HEK293 (cell line): ENCODE data around the gene PET117.

Experiments
- FEZF1 ChIP-seq: fragments of 450-650 bp; formaldehyde crosslinking; IDR thresholded peaks from 2 replicates; pipeline ENCODE4 v1.5.1; 2016; ENCODE audit warnings: missing biosample characterization, missing genetic modification characterization
- ZBTB20 ChIP-seq: fragments of 450-650 bp; formaldehyde crosslinking; IDR thresholded peaks from 2 replicates; pipeline ENCODE4 v1.5.1; 2016; ENCODE audit warnings: missing biosample characterization, missing genetic modification characterization
- ZFP69B ChIP-seq: fragments of 450-650 bp; formaldehyde crosslinking; IDR thresholded peaks from 2 replicates; pipeline ENCODE4 v1.5.1; 2016; ENCODE audit warnings: missing biosample characterization, missing genetic modification characterization
- ZIC2 ChIP-seq: fragments of 450-650 bp; formaldehyde crosslinking; IDR thresholded peaks from 2 replicates; pipeline ENCODE4 v1.5.1; 2016; ENCODE audit warnings: missing biosample characterization, missing genetic modification characterization
- ZNF221 ChIP-seq: fragments of 450-650 bp; formaldehyde crosslinking; IDR thresholded peaks from 2 replicates; pipeline ENCODE4 v1.5.1; 2017; ENCODE audit warnings: missing biosample characterization, missing genetic modification characterization, borderline replicate concordance
- ZNF274 ChIP-seq, 2 experiments: fragments of 200-500 bp in 1 of 2; fragments of 450-650 bp in 1 of 2; sonication (Bioruptor generic) in 1 of 2; formaldehyde crosslinking in 1 of 2; IDR thresholded peaks; 2 replicates each; pipeline versions ENCODE4 v1.5.1 to v1.6.1; 2014 to 2016; ENCODE audit warnings: borderline replicate concordance in 1 of 2, inconsistent platforms in 1 of 2, low read length in 1 of 2, missing biosample characterization in 1 of 2, missing genetic modification characterization in 1 of 2
- ZNF302 ChIP-seq: fragments of 450-650 bp; formaldehyde crosslinking; IDR thresholded peaks from 2 replicates; pipeline ENCODE4 v1.5.1; 2016; ENCODE audit warnings: missing biosample characterization, missing genetic modification characterization, low read depth
- ZNF350 ChIP-seq: fragments of 450-650 bp; formaldehyde crosslinking; IDR thresholded peaks from 2 replicates; pipeline ENCODE4 v1.5.0; 2017; ENCODE audit warnings: missing biosample characterization, mild to moderate bottlenecking, missing genetic modification characterization
- ZNF394 ChIP-seq: fragments of 450-650 bp; formaldehyde crosslinking; IDR thresholded peaks from 2 replicates; pipeline ENCODE4 v1.5.1; 2016; ENCODE audit warnings: missing biosample characterization, missing genetic modification characterization, mild to moderate bottlenecking, moderate library complexity, borderline replicate concordance
- ZNF510 ChIP-seq: fragments of 450-650 bp; formaldehyde crosslinking; IDR thresholded peaks from 2 replicates; pipeline ENCODE4 v1.5.1; 2018; ENCODE audit warnings: mild to moderate bottlenecking, missing genetic modification characterization, missing biosample characterization; ENCODE audit not compliant: insufficient replicate concordance
- ZNF600 ChIP-seq: fragments of 450-650 bp; formaldehyde crosslinking; IDR thresholded peaks from 2 replicates; pipeline ENCODE4 v1.5.1; 2016; ENCODE audit warnings: missing biosample characterization, missing genetic modification characterization
- ZNF670 ChIP-seq: fragments of 450-650 bp; formaldehyde crosslinking; IDR thresholded peaks from 2 replicates; pipeline ENCODE4 v1.5.1; 2016; ENCODE audit warnings: missing biosample characterization, missing genetic modification characterization, low read depth
- TF ChIP-seq, protein P1 (sequence below): fragments of 450-650 bp; formaldehyde crosslinking; IDR thresholded peaks from 2 replicates; pipeline ENCODE4 v1.5.1; 2016; ENCODE audit warnings: missing biosample characterization, missing genetic modification characterization
- TF ChIP-seq, protein P2 (sequence below): fragments of 450-650 bp; formaldehyde crosslinking; IDR thresholded peaks from 2 replicates; pipeline ENCODE4 v1.5.1; 2016; ENCODE audit warnings: missing biosample characterization, missing genetic modification characterization
- TF ChIP-seq, protein P3 (sequence below): fragments of 450-650 bp; formaldehyde crosslinking; IDR thresholded peaks from 2 replicates; pipeline ENCODE4 v1.5.1; 2016; ENCODE audit warnings: missing biosample characterization, missing genetic modification characterization
- TF ChIP-seq, protein P4 (sequence below): fragments of 450-650 bp; formaldehyde crosslinking; IDR thresholded peaks from 2 replicates; pipeline ENCODE4 v1.5.0; 2017; ENCODE audit warnings: missing biosample characterization, missing genetic modification characterization, borderline replicate concordance
- TF ChIP-seq, protein P5 (sequence below): fragments of 450-650 bp; formaldehyde crosslinking; IDR thresholded peaks from 2 replicates; pipeline ENCODE4; 2016; ENCODE audit warnings: missing biosample characterization, missing genetic modification characterization
- TF ChIP-seq, protein P6 (sequence below): fragments of 450-650 bp; formaldehyde crosslinking; conservative IDR thresholded peaks from 2 replicates; pipeline ENCODE4 v1.5.1; 2016; ENCODE audit warnings: low read depth, missing biosample characterization, missing genetic modification characterization
- TF ChIP-seq, protein P7 (sequence below): fragments of 450-650 bp; formaldehyde crosslinking; IDR thresholded peaks from 2 replicates; pipeline ENCODE4 v1.5.1; 2016; ENCODE audit warnings: missing biosample characterization, missing genetic modification characterization

The PET117 gene

DNA sequence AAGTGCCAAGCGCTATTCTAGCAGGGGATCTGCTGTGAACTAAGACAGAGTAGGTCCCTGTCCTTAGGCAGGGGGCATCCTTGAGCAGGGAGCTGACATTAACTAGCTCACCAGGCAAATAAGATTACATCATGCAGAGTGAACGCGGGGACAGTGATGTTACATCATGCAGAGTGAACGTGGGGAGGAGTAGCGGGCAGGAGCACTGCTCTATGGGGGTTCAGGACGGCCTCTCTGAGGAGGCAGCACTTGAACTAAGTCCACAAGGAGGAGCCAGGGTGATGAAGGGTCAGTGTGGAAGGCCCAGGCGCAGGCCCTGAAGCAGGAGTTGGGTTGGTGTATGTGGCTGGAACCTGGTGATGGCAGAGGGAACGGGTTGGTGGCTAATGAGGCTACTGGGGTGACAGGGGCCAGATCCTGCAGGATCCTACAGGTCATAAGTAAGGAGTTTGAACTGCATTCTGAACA lies 38.7 kb downstream of the PET117 start (continued):
- TF ChIP-seq, protein P1, sequence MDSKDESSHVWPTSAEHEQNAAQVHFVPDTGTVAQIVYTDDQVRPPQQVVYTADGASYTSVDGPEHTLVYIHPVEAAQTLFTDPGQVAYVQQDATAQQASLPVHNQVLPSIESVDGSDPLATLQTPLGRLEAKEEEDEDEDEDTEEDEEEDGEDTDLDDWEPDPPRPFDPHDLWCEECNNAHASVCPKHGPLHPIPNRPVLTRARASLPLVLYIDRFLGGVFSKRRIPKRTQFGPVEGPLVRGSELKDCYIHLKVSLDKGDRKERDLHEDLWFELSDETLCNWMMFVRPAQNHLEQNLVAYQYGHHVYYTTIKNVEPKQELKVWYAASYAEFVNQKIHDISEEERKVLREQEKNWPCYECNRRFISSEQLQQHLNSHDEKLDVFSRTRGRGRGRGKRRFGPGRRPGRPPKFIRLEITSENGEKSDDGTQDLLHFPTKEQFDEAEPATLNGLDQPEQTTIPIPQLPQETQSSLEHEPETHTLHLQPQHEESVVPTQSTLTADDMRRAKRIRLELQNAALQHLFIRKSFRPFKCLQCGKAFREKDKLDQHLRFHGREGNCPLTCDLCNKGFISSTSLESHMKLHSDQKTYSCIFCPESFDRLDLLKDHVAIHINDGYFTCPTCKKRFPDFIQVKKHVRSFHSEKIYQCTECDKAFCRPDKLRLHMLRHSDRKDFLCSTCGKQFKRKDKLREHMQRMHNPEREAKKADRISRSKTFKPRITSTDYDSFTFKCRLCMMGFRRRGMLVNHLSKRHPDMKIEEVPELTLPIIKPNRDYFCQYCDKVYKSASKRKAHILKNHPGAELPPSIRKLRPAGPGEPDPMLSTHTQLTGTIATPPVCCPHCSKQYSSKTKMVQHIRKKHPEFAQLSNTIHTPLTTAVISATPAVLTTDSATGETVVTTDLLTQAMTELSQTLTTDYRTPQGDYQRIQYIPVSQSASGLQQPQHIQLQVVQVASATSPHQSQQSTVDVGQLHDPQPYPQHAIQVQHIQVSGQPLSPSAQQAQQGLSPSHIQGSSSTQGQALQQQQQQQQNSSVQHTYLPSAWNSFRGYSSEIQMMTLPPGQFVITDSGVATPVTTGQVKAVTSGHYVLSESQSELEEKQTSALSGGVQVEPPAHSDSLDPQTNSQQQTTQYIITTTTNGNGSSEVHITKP (tag by site-specific recombination) = peak; percentile 31; the same call in 1 of the 2 replicates
- TF ChIP-seq ZFP69B (tag by site-specific recombination) (0 out of 2 replicates have a peak, but pooled peaks have one; percentile 18), ZNF274 (IDR thresholded peaks at IDR 0.05; ENCODE audit: low read length) (no peak), ZNF274 (tag by site-specific recombination; IDR thresholded peaks at IDR 0.05; ENCODE audit: borderline replicate concordance) (no peak), ZNF394 (peak; percentile 63; the same call in 1 of the 2 replicates), ZNF600 (tag by site-specific recombination) (no peak), ZNF302 (tag by site-specific recombination) (no peak), ZNF670 (tag by site-specific recombination) (no peak), ZNF510 (tag by site-specific recombination) (no peak), ZBTB20 (tag by site-specific recombination) (no peak), ZNF350 (tag by site-specific recombination) (no peak), FEZF1 (tag by site-specific recombination) (no peak), ZNF221 (tag by site-specific recombination) (no peak), ZIC2 (tag by site-specific recombination) (peak; percentile 58; the same call in 1 of the 2 replicates)
- TF ChIP-seq, protein P2, sequence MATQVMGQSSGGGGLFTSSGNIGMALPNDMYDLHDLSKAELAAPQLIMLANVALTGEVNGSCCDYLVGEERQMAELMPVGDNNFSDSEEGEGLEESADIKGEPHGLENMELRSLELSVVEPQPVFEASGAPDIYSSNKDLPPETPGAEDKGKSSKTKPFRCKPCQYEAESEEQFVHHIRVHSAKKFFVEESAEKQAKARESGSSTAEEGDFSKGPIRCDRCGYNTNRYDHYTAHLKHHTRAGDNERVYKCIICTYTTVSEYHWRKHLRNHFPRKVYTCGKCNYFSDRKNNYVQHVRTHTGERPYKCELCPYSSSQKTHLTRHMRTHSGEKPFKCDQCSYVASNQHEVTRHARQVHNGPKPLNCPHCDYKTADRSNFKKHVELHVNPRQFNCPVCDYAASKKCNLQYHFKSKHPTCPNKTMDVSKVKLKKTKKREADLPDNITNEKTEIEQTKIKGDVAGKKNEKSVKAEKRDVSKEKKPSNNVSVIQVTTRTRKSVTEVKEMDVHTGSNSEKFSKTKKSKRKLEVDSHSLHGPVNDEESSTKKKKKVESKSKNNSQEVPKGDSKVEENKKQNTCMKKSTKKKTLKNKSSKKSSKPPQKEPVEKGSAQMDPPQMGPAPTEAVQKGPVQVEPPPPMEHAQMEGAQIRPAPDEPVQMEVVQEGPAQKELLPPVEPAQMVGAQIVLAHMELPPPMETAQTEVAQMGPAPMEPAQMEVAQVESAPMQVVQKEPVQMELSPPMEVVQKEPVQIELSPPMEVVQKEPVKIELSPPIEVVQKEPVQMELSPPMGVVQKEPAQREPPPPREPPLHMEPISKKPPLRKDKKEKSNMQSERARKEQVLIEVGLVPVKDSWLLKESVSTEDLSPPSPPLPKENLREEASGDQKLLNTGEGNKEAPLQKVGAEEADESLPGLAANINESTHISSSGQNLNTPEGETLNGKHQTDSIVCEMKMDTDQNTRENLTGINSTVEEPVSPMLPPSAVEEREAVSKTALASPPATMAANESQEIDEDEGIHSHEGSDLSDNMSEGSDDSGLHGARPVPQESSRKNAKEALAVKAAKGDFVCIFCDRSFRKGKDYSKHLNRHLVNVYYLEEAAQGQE (tag by site-specific recombination) = no peak
- TF ChIP-seq, protein P3, sequence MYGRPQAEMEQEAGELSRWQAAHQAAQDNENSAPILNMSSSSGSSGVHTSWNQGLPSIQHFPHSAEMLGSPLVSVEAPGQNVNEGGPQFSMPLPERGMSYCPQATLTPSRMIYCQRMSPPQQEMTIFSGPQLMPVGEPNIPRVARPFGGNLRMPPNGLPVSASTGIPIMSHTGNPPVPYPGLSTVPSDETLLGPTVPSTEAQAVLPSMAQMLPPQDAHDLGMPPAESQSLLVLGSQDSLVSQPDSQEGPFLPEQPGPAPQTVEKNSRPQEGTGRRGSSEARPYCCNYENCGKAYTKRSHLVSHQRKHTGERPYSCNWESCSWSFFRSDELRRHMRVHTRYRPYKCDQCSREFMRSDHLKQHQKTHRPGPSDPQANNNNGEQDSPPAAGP (tag by site-specific recombination) = no peak
- TF ChIP-seq, protein P4, sequence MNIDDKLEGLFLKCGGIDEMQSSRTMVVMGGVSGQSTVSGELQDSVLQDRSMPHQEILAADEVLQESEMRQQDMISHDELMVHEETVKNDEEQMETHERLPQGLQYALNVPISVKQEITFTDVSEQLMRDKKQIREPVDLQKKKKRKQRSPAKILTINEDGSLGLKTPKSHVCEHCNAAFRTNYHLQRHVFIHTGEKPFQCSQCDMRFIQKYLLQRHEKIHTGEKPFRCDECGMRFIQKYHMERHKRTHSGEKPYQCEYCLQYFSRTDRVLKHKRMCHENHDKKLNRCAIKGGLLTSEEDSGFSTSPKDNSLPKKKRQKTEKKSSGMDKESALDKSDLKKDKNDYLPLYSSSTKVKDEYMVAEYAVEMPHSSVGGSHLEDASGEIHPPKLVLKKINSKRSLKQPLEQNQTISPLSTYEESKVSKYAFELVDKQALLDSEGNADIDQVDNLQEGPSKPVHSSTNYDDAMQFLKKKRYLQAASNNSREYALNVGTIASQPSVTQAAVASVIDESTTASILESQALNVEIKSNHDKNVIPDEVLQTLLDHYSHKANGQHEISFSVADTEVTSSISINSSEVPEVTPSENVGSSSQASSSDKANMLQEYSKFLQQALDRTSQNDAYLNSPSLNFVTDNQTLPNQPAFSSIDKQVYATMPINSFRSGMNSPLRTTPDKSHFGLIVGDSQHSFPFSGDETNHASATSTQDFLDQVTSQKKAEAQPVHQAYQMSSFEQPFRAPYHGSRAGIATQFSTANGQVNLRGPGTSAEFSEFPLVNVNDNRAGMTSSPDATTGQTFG = no peak
- TF ChIP-seq, protein P5, sequence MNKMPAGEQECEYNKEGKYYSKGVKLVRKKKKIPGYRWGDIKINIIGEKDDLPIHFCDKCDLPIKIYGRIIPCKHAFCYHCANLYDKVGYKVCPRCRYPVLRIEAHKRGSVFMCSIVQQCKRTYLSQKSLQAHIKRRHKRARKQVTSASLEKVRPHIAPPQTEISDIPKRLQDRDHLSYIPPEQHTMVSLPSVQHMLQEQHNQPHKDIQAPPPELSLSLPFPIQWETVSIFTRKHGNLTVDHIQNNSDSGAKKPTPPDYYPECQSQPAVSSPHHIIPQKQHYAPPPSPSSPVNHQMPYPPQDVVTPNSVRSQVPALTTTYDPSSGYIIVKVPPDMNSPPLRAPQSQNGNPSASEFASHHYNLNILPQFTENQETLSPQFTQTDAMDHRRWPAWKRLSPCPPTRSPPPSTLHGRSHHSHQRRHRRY = no peak
- TF ChIP-seq, protein P6, sequence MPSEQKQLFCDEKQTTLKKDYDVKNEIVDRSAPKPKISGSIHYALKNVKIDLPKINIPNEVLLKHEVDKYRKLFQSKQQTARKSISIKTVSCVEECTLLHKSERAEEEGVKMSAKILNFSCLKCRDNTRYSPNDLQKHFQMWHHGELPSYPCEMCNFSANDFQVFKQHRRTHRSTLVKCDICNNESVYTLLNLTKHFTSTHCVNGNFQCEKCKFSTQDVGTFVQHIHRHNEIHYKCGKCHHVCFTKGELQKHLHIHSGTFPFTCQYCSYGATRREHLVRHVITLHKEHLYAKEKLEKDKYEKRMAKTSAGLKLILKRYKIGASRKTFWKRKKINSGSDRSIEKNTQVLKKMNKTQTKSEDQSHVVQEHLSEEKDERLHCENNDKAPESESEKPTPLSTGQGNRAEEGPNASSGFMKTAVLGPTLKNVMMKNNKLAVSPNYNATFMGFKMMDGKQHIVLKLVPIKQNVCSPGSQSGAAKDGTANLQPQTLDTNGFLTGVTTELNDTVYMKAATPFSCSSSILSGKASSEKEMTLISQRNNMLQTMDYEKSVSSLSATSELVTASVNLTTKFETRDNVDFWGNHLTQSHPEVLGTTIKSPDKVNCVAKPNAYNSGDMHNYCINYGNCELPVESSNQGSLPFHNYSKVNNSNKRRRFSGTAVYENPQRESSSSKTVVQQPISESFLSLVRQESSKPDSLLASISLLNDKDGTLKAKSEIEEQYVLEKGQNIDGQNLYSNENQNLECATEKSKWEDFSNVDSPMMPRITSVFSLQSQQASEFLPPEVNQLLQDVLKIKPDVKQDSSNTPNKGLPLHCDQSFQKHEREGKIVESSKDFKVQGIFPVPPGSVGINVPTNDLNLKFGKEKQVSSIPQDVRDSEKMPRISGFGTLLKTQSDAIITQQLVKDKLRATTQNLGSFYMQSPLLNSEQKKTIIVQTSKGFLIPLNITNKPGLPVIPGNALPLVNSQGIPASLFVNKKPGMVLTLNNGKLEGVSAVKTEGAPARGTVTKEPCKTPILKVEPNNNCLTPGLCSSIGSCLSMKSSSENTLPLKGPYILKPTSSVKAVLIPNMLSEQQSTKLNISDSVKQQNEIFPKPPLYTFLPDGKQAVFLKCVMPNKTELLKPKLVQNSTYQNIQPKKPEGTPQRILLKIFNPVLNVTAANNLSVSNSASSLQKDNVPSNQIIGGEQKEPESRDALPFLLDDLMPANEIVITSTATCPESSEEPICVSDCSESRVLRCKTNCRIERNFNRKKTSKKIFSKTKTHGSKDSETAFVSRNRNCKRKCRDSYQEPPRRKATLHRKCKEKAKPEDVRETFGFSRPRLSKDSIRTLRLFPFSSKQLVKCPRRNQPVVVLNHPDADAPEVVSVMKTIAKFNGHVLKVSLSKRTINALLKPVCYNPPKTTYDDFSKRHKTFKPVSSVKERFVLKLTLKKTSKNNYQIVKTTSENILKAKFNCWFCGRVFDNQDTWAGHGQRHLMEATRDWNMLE (tag by site-specific recombination) = no peak
- TF ChIP-seq, protein P7, sequence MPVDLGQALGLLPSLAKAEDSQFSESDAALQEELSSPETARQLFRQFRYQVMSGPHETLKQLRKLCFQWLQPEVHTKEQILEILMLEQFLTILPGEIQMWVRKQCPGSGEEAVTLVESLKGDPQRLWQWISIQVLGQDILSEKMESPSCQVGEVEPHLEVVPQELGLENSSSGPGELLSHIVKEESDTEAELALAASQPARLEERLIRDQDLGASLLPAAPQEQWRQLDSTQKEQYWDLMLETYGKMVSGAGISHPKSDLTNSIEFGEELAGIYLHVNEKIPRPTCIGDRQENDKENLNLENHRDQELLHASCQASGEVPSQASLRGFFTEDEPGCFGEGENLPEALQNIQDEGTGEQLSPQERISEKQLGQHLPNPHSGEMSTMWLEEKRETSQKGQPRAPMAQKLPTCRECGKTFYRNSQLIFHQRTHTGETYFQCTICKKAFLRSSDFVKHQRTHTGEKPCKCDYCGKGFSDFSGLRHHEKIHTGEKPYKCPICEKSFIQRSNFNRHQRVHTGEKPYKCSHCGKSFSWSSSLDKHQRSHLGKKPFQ (tag by site-specific recombination) = no peak
